ENCODE data around the gene OBSL1. TPM values are rescaled to one million over a fixed set of nuclear protein-coding genes. Genes with fewer than 3 reads are reported as not detected.

The OBSL1 gene
- total RNA-seq, 1 donor: 39.2 TPM

DNA sequence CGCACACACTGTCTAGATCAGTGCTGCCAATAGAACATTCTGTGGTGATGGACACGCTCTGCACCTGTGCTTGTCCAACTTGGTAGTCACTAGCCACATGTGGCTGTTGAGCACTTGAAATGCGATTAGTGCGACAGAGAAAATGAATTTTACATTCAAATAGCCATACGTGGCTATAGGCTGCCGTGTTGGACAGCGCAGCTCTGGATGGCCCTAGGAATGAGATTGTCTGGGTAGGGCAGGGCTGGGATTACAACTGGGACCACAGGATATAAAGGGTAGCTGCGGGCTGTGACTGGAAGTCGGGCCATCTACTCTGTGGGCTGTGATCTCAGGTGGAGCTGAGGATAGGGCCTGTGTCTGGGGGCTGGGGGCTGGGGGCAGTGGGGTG is 51.8 kb downstream of the OBSL1 start:
- no peak for TF ChIP-seq CTCF (IDR thresholded peaks at IDR 0.05; ENCODE audit: insufficient read depth, low read length)

GRCh38 chr2:219517954-219518778 is 53.2 kb downstream of the OBSL1 start:
- no peak for TF ChIP-seq CTCF (IDR thresholded peaks at IDR 0.05; ENCODE audit: insufficient read depth, low read length)
- no peak overlapping the region for H3K4me3 ChIP-seq (ENCODE audit: low read depth, low read length)
- no peak for DNase-seq (ENCODE audit: low read depth)

More for the DNA sequence above, 51.8 kb downstream of the OBSL1 start:
- H3K4me3 ChIP-seq (ENCODE audit: low read depth, low read length): no peak overlapping the region
- DNase-seq (ENCODE audit: low read depth): no peak

- no peak for TF ChIP-seq CTCF (IDR thresholded peaks at IDR 0.05; ENCODE audit: insufficient read depth, low read length)
- no peak for DNase-seq (ENCODE audit: low read depth)
- no peak overlapping the region for H3K4me3 ChIP-seq (ENCODE audit: low read depth, low read length)
These were observed 54.5 kb downstream of the OBSL1 start for GRCh38 chr2:219516888-219517287.

GRCh38 chr2:219515874-219516629 is 55.3 kb downstream of the OBSL1 start:
- DNase-seq (ENCODE audit: low read depth): no peak
- no peak overlapping the region for H3K4me3 ChIP-seq (ENCODE audit: low read depth, low read length)
- TF ChIP-seq CTCF (IDR thresholded peaks at IDR 0.05; ENCODE audit: insufficient read depth, low read length): no peak

- TF ChIP-seq CTCF (IDR thresholded peaks at IDR 0.05; ENCODE audit: insufficient read depth, low read length): no peak
- DNase-seq (ENCODE audit: low read depth): no peak
- no peak overlapping the region for H3K4me3 ChIP-seq (ENCODE audit: low read depth, low read length)
These were observed 56.5 kb downstream of the OBSL1 start for GRCh38 chr2:219514836-219515235.

DNA sequence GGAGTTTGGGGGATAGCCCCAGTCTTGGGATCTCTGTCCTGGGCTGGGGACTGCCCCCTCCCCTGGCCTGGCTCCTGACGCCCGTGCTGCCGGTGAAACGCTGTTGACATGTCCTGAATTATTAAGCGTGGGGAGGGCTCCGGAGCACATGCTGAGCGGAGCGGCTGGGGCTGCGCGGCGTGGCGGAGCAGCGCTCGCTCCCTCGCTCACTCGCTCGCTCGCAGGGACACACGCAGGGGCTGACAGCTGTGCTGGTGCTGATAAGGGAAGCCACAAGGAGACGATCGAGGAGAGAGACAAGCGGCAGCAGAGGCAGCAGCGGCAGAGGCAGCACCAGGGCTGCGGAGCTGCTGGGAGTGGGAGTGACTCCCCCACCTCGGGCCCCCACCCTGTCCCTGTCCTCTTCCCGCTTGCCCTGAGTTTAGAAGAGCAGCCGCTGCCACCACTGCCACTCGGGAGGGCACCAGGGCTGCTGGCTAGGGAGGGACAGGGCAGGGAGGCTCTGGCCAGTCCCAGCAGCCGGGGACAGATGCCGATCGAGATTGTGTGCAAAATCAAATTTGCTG is 57.1 kb downstream of the OBSL1 start, which contains the start of gene ASIC4:
Gene ASIC4, plus strand, starts transcription at position 287 of the 566 bp plus-strand sequence. Its CDS starts 243 bp downstream, at position 530.
- no peak within 1 kb of the TSS for H3K4me3 ChIP-seq (ENCODE audit: low read depth, low read length)
- no peak for DNase-seq (ENCODE audit: low read depth)
- no peak for TF ChIP-seq CTCF (IDR thresholded peaks at IDR 0.05; ENCODE audit: insufficient read depth, low read length)

All from fibroblast of the aortic adventitia (primary cell).